Panc1 (cell line): ENCODE measurements around the gene SDK2.

Source experiments
- POLR2AphosphoS5 ChIP-seq: IDR thresholded peaks from 2 replicates; pipeline ENCODE4 v1.6.1; 2012; ENCODE audit warnings: mild to moderate bottlenecking, low read depth, low read length, moderate library complexity
- SIN3A ChIP-seq: IDR thresholded peaks from 2 replicates; pipeline ENCODE4 v1.6.1; 2012; ENCODE audit warnings: low read depth, mild to moderate bottlenecking, low read length, moderate library complexity, borderline replicate concordance; ENCODE audit not compliant: insufficient read depth
- TCF7L2 ChIP-seq: IDR thresholded peaks from 2 replicates; pipeline ENCODE4 v1.6.1; 2011; ENCODE audit warnings: mild to moderate bottlenecking, low read depth, low read length, inconsistent platforms
- TF ChIP-seq, protein P1 (sequence below): fragments of 450-650 bp; IDR thresholded peaks from 2 replicates; pipeline ENCODE4 v1.5.1; 2017; ENCODE audit warnings: mild to moderate bottlenecking
- TF ChIP-seq, protein P2 (sequence below), 2 experiments: IDR thresholded peaks; 2 replicates each; pipeline ENCODE4 v1.6.1; 2011 to 2012; ENCODE audit warnings: low read depth in 2 of 2, control low read depth in 1 of 2, low read length in 1 of 2, mild to moderate bottlenecking in 1 of 2, moderate library complexity in 1 of 2; ENCODE audit not compliant: insufficient read depth in 1 of 2

DNA sequence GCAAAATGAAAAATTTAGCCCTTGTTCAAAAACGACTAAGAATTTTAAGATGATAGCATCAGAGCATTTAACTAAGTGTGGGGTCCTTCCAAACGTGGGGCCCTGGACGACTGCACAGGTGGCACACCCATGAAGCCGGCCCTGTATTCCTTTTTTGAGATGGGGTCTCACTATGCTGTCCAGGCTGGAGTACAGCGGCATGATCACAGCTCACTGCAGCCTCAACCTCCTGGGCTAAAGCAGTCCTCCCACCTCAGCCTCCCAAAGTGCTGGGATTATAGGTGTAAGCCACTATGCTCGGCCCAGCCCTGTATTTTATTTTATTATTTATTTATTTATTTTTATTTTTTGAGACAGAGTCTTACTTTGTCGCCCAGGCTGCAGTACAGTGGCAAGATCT is 241.8 kb downstream of the SDK2 start:
- TF ChIP-seq SIN3A (no peak), POLR2AphosphoS5 (no peak), TCF7L2 (no peak)
- TF ChIP-seq, protein P1, sequence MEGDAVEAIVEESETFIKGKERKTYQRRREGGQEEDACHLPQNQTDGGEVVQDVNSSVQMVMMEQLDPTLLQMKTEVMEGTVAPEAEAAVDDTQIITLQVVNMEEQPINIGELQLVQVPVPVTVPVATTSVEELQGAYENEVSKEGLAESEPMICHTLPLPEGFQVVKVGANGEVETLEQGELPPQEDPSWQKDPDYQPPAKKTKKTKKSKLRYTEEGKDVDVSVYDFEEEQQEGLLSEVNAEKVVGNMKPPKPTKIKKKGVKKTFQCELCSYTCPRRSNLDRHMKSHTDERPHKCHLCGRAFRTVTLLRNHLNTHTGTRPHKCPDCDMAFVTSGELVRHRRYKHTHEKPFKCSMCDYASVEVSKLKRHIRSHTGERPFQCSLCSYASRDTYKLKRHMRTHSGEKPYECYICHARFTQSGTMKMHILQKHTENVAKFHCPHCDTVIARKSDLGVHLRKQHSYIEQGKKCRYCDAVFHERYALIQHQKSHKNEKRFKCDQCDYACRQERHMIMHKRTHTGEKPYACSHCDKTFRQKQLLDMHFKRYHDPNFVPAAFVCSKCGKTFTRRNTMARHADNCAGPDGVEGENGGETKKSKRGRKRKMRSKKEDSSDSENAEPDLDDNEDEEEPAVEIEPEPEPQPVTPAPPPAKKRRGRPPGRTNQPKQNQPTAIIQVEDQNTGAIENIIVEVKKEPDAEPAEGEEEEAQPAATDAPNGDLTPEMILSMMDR: no peak
- TF ChIP-seq, protein P2, sequence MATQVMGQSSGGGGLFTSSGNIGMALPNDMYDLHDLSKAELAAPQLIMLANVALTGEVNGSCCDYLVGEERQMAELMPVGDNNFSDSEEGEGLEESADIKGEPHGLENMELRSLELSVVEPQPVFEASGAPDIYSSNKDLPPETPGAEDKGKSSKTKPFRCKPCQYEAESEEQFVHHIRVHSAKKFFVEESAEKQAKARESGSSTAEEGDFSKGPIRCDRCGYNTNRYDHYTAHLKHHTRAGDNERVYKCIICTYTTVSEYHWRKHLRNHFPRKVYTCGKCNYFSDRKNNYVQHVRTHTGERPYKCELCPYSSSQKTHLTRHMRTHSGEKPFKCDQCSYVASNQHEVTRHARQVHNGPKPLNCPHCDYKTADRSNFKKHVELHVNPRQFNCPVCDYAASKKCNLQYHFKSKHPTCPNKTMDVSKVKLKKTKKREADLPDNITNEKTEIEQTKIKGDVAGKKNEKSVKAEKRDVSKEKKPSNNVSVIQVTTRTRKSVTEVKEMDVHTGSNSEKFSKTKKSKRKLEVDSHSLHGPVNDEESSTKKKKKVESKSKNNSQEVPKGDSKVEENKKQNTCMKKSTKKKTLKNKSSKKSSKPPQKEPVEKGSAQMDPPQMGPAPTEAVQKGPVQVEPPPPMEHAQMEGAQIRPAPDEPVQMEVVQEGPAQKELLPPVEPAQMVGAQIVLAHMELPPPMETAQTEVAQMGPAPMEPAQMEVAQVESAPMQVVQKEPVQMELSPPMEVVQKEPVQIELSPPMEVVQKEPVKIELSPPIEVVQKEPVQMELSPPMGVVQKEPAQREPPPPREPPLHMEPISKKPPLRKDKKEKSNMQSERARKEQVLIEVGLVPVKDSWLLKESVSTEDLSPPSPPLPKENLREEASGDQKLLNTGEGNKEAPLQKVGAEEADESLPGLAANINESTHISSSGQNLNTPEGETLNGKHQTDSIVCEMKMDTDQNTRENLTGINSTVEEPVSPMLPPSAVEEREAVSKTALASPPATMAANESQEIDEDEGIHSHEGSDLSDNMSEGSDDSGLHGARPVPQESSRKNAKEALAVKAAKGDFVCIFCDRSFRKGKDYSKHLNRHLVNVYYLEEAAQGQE (IDR thresholded peaks at IDR 0.05; ENCODE audit: insufficient read depth in 1 of 2, low read depth in 2 of 2, low read length in 1 of 2): no peak
